Spleen (tissue), 7 donors: ENCODE results near the gene IMPDH1.

Experiments used
- CTCF ChIP-seq, 11 experiments: fragments of 200-600 bp in 7 of 11; fragments of 450-650 bp in 4 of 11; sonication (generic) in 4 of 11; IDR thresholded peaks in 8 of 11; conservative IDR thresholded peaks in 3 of 11; 1 replicate in 7 of 11; 2 replicates in 4 of 11; pipeline versions ENCODE4 v1.4.0 to v1.8.0; 2016 to 2021; ENCODE audit warnings: antibody characterized with exemption in 11 of 11, inconsistent platforms in 4 of 11, mild to moderate bottlenecking in 1 of 11
- POLR2A ChIP-seq, 3 donors: fragments of 450-650 bp; IDR thresholded peaks; one replicate each; pipeline ENCODE4 v1.5.1; 2017; ENCODE audit warnings: antibody characterized with exemption in 3 of 3, mild to moderate bottlenecking in 1 of 3
- donor health status: DM: no; HTN: no; CAD: no; lungs with moderate emphysema.
- donor health status: DM: no; HTN: no; CAD: no.
- donor health status: DM: no; HTN: no; CAD: no.

GRCh38 chr7:128404886-128405470, 4.8 kb downstream of the IMPDH1 start:
- TF ChIP-seq CTCF (IDR thresholded peaks at IDR 0.05 in 8 of 11, conservative IDR thresholded peaks at IDR 0.05 in 3 of 11) (peak in 2 of 11 experiments; percentile 13 to 35), POLR2A (IDR thresholded peaks at IDR 0.05) (no peak)
